GM21390 (cell line): ENCODE measurements around the gene SLC9A9.

Source experiments
- ATAC-seq: cut with Tn5 transposase; IDR thresholded peaks from one replicate; pipeline ENCODE4 v1.9.1; 2021; ENCODE audit not compliant: unreplicated experiment

SLC9A9 gene

DNA sequence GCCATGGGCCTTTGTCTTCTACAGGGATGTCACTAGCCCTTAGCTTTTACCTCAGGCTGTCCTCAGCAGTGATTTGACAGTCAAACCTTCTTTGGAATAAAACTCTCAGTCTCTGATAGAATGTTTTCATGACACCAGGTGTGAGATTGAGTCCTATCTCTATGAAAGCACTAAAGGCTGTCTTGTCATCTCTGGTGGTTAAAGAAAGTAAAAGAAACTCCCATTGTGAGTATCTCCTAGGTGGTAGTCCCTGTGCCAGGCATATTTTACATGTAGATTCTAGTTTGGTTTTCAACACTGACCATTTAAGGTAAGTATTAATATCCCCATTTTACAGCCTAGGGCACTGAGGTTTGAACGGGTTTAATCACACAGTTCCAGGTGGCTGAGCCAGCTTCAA is 368.5 kb downstream of the SLC9A9 start:
- ATAC-seq, result no peak

DNA sequence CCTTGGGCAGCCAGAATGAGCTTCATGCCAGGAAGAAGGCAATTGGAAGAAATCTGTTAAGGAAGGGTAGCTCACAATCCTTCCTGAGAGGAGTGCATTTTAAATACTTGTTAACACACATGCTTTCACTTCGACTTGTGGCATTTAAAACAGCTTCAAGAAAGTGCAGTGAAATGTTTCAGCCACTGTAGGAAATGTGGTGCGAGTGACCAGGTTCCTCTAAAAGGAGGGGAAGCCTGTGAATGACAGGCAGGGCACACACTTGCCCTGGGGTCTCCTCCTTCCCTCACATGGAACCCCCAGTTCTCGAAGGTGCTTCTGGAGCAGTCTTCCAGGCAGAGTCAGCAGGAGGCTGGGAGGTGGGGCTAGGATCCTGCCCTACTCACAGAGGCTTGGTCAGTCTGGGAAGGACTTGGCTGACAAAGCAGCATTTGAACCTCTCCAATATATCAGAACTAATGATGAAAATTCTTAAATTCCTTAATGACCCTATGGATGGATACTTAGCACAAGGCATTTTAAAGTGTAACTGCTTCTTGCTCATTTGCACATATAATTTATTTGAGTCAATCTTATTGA is 370.1 kb downstream of the SLC9A9 start:
- no peak for ATAC-seq

DNA sequence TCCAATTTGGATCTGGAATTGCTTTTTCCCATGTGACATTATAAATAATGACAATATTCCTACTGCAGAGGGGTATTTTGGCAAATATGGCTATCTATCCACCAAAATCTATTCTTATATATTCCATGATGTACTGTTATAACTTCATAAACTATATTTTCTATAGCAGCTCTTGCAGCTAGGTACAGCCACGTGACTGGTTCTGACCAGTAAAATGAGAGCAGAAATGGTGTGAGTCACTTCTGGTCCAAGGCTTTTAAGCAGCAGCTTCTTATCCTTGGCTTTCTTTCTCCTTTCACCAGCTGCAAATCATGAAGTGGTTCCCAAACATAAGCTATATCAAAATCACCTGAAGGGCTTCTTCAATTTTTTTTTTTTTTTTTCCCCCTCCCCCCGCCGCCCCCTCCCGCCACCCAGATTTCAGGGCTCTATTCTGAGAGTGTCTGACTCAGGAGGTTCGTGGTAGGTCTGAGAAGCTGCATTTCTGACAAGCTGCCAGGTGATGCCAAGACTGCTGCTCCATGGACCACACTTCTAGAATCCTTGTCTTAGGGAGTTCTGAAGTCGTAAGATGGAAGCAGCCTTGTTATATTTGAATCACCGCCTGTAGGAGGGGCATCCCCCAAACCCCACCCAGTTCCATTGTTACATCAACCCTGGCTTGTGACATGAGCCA is 371.2 kb downstream of the SLC9A9 start:
- no peak for ATAC-seq

DNA sequence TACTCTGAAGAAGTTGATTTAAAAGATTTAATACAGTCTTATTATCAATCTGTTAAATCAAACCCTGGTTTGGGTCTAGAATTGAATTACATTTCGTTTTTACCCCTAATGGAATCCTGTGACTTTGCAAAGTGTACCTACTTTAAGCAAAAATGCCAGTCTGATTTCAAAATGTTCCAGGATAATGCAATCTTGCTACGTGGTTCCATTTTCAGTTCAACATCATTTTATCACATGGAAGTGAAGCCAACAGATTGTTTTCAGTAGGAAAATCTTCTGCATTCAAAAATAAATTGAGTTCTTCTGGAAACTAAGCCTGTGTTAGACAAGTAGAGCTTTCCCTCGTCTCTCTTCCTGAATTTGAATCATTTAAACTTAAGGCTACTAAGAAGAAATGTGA is 372.3 kb downstream of the SLC9A9 start:
- ATAC-seq, result no peak

DNA sequence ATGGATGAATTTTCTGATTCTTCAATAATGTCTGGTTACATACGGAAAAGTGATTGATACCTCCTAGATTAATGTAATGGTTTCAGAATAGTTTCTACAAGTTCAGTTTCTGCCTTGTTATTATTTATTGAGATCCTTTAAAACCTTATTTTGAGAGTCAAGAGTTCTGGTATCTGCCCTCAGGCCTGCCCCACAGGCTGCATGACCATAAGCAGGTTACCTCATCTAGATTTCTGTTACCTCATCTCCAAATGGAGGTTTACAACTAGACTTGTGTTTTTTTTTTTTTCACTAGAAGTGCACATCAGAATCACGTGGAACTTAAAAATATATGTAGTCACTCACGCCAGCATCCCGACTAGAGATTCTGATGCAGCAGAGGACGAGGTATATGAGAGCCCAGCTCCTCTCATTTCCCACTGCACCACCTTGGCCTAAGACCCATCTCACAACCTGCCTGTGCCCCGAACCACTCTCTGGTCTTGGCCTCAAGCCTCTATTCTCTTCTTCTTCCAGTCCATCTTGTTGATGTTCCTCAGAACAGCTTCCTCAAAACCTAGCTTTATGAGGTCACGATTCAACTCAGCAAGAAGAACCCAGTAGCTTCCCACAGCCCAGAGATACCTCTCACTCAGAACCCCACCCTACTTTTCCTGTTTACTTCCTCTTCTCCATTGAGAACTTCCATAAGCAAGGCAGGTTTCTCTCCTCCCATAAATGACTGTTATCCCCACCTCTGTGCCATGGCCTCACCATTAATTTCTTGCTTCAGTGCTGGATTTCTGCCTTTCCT is 375.3 kb downstream of the SLC9A9 start:
- no peak for ATAC-seq

DNA sequence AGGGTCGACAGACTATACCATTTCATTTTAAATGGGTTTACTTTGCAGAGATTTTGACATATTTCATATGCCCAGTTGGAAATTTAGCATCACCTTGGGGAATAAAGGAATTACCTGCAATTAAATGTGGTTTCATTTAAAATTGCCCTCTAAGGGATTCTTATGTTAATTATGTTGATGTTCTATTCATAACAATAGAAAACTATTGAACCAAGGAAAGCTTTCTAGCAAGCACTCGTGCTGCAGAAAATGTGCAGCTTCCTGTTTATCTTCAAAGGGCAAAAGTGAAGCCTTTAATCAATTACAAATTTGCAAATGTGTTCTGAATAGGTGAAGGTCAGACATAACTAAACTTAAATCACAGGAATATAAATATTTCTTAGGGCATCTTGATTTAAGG is 376.6 kb downstream of the SLC9A9 start:
- no peak for ATAC-seq

DNA sequence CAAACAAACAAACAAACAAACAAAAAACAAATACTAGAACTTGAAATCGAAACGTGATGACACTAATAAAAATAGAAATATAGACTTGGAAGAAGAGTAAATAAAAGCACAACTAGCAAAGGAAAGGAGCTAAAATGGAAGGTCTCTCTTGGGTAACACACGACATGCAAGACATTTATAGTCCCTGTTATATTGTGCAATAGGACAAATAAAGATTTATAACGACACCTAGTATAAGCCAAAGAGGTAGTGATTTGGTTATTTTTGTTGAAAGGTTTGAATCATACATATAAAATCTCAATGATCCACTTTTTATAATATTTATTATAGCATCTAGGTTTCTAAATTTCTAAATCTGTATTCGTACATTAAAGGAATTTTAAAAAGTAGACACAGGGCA is 379.1 kb downstream of the SLC9A9 start:
- no peak for ATAC-seq

DNA sequence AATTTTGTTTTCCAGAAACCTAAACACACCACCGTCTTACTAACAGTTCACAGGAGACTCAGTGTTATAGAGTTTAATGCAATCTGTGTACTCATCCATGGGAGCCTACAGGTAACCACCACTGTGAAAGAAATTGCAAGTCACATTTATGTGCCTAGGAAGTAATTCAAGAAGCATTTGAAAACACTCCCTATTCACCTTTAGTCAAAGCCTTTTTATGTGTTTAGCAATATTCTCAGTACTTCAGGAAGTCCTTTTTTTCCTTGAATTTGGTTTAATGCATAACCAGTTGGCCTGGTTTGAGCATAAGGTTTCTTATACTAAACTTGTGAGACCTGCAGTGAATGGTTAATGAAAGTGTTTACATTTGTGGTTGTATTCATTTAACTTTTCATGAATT is 382.6 kb downstream of the SLC9A9 start:
- ATAC-seq, result no peak

DNA sequence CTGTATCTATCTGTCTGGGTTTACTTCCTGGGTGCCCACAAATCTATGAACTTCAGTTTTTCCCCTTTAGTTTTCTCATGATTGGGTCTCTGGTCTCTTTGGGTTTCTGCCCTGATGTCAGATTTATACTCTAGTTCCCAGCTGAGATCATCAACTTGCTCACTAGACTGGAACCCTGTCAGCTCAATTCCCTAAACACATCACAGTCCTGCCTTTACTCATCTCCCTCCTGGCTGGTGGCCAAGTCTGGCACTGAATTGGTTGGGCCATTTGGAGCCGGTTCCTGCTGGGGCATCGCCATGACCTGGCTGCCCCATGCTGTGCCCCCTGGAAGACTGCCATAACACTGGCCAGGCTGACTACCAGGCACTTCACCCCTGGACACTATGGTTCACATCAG is 383.4 kb downstream of the SLC9A9 start:
- no peak for ATAC-seq

DNA sequence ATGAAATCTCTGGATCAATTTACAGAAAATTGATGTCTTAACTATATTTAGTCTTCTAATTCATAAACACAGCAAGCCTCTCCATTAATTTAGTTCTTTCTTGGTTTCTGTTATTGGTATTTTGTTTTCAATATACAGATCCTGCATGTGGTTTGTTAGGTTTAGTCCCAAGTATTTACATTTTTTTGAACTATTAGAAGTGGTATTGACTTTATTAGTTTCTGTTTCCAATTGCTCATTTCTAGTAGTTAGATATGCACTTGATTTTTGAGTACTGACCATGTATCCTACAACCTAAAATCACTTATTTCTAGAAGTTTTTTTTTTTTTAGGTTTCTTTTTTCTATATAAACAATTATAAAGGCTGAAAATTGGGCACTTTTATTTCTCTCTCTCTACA is 392.8 kb downstream of the SLC9A9 start:
- ATAC-seq, result no peak

DNA sequence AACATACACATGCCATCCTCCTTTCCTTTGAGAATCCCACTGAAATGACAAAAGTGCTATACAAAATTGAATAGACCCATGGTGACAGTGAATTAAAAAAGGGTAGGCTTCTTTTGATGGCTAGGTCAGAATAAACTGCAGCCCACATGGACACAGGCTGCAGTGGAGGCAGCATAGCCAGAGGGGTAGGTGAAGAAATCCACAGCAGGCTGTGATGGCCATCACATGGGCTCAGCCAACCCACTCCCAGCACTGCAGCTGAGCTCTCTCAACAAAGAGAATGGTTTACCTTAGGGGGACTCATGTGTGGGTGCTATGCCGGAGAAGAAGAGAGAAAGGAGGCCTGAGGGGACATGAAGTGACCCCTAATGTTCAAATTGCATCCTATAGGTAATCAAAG is 397.6 kb downstream of the SLC9A9 start:
- no peak for ATAC-seq

DNA sequence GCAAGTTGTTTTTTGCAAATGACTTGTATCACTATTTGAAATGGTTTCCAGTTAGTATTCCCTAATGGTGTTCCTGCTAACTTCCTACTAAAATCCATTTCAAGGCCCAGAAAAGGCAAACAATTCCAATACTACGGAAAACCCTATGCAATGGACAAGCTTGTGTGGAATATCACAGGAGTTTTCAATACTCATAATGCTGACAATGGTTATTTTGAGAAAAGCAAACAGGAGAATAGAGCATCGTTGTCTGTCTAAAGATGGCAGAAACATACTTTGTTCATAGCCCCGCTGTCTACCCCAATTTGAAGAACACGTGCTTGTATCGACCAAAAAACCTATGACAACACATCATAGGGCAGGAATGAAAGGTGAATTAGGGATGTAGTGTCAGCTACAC is 400.8 kb downstream of the SLC9A9 start:
- no peak for ATAC-seq

DNA sequence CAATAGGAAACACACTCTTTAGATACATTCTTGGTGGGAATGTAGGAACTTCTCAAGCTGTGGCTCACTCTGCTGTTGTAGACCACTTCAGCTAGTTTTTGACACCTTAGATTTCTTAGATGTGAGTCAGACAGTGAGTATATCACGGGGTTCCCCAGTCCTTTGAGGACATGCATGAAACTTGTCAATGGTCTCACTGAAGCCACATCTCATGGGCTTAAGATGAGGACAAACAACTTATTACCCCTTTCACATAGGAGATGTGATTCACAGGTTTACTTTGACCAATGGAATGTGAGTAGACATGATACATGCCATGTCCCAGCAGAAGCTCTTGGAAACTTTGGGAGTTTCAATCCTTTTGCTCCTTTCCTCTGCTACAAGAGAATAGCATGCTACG is 403.1 kb downstream of the SLC9A9 start:
- peak; percentile 86 for ATAC-seq

DNA sequence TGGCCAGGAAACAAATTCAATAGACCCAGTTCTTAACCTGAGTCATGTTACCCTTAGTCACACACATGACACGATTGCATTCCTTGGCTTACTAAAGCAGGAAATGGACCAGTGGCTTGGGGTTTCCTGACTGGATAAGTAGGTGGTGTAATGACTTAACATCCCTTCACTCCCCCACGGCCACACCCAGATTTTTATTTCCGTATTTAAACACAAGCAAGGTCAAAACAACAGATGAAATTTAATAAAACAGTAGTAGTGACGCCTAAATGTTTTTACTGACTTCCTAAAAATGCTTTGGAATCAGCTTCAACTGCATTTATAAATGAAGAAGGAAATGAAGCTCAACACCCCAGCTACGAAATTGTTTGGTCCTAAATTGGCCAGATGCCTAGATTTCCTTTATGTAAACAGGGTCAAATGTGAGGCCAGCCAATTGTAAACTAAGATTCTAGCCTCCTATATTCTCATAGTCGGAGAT is 404.4 kb downstream of the SLC9A9 start:
- ATAC-seq, result no peak

DNA sequence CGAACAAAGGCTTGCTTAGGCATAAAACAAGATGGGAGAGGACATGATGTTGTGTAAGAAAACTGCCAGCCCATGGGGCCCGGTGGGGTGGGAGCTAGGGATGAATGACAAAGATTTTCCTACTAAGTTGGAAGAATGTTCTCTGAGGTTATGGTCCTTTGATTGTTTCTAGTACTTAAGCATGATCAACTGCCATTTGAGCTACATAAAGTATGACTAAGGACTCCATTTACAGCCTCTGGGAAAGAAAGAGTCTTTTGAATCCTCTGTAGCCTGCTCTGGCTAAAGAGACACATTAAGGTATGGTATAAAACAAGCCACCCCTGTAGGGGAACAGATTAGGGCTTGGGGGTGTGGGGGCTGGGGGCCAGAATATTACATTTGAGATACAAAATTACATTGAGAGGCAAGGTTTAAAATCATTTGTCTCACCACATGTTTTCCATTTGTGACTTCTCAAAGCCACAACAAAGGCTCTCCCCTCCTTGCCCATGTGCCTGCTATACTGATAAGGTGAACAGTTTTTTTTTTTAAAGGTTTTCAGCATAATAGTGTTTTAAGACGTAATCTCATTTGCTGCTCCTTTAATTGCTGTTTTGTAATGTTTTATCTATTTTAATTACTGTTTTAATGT is 405.3 kb downstream of the SLC9A9 start:
- no peak for ATAC-seq

DNA sequence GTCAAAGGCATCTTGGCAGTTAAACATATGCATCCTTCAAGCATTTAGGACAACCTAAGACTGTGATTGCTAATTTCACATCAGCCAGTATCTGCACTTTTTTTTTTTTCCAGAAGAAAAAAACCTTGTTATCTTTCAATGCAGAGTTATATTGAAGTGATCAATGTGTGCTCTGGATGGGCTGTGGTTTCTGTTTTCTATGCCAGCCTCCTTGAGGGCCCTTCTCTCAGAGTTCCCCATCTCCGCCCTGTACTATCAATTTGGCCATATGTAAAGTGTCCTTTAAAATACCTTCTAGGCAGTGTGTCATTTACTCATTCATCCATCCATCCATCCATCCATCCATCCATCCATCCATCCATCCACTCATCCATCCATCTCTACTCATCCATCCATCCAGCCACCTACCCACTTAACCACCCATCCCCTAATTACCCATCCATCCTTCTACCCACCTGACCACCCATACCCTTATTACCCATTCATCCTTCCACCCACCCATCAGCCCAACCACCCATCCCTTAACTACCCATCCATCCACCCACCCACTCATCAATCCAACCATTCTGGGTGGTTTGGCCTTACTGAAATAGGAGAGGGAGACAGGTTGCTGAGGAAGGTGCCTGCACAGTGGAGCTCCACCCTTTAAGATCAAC is 406.6 kb downstream of the SLC9A9 start:
- no peak for ATAC-seq

DNA sequence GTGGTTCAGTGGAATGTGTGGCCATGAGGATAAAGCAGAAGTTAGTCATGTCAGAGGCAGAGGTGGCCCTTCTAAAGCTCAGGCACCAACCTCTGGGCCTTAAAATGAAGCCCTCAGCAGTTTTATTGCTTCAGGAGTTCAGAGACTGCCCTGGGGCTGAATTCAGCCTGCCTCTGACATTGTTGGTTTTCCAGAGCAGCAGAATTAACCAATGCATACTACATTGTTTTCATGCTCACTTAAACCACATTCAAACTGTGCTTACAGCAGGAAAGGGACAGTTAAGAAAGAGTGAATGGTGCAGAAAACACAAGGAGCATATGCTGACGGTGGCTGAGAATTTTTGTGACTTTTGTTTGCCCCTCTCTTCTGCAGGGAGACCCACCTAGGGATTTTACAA is 408.5 kb downstream of the SLC9A9 start:
- ATAC-seq, result no peak

DNA sequence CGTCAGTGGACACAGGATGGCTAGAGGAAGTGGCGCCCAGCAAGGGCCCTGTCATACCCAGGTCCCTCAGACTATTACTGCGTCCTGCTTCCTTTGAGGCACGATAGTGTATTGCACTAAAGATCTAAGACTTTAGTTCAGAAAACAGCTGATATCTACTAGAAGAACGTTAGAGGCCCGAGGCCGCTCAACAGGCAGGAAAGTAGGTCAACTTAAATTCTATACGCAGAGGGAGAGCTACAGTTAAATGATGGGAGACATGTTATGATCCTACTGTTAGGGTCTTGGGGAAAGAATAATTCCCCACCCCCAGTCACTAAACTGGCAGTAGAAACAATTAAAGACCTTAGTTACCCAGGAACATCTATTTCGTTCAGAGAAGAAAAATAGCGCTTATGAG is 410.9 kb downstream of the SLC9A9 start:
- no peak for ATAC-seq

DNA sequence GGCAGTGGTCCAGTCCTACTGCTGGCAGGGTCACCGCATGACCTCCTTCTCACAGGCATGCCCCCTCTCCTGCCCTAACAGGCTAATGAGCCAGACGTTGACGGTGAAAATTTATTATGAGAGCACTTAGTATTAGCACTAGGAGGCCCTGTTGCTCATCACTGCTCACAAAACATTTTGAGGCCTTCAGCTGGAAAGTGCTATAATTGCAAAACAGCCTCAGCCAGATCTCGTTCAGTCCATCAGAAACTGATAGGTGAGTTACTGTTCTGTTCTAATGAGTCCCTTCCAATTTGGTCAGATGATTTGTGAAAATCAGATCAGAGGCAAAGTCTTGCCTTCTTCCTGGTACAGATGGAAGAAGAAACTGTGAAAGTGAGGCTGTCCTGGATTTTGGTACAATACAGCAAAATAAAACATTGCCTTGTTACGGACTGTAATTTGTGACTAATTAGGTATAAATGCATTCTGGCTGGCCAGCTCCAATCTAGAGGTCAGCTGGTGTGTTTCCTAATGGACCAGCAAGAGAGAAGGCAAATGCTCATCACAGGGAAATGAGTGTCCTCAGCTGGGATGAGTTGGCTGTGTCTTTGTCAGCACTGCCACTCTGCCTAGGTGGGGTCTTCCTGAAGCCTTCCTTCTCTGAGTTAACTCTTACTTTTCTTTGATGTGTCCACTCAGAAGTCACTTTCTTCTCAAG is 411.9 kb downstream of the SLC9A9 start:
- ATAC-seq, result no peak

DNA sequence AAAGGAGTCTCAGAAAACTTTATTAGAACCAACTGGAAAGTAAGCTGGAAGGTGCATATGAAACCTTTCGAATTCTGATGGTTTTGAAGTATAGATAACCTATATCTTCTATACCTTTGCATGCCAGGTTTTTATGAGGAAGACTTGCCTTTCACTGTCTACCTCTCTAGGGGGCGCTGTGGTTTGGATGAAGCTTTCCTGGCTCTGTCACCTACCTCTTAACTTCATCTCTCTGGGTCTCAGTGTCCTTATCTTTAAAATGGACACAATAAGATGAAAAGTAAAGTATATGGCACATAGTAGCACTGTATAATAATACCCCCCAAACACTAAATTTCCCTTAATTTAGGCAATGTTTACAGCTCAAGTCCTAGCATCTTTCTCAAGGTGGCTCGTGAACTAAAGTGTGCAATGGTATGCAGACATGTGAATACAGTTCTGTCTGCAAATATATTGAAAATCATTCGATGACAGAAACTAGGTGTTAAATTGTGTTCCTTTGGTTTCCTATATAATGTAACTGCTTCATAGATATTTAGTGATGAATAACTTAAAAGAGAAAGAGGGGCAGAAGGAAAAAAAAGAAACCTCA is 414.4 kb downstream of the SLC9A9 start:
- no peak for ATAC-seq
